ENCODE measurements around the gene RTN4R.
A peak's percentile ranks its signal among the peaks of the same experiment; 100 is the strongest.

Gene RTN4R

DNA sequence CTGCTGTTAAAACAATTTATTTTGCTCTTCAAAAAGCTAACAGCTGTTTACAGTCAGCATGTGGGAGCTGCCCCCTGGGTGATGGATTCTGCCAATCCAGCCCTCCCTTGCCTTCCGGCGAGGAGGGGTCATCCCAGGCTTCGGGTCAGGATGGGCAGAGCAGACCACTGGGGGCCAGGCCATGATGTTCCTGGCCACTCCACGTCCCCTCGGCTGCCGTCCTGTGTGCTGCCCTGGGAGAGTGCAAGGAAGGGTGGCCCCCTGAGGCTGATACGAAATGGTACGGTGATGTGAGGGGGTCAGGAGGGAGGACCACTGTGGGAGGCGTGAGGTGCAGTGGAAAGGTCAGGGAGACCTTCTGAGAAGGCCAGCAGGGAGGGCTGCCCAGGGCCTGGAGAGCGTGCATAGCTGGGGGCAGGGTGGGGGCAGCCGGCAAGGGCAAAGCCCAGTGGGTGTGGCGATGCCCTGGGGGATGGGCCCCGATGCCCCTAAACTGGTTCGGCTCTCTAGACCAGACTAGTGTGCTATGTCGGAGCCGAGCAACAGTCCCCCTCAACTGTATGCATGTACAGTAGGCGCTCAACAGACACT, 41.3 kb downstream of the RTN4R start:
- DNase-seq = no peak

DNA sequence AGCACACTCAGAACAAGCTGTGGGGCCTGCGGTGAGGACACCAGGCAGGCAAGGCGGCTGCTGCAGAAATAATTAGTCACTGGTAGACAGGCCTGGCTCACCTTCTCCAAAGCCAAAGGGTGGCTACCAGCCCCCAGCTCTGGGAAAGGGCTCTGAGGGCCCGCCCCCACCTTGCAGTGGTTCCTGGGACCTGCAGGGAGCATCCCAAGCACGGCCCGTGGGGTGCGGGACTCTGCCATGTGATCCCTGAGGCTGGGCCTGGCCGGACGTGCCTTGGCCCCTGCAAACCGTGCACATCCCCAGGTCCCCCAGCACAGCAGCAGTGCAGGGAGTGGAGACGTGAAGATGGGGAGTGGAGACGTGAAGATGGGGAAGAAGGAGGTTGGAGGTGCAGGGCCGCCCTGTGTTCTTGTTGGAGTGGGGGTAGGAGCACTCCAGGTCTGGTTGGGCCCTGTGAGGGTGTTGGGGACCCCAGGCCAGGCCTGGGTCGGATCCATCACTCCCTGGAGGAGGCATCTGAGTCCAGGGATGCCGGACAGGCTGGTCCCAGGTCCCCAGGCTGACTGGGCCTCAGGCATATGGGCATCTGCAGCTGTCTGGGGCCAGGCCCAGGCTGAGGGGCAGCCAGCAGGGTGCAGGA, 41.9 kb downstream of the RTN4R start:
- no peak for DNase-seq

DNA sequence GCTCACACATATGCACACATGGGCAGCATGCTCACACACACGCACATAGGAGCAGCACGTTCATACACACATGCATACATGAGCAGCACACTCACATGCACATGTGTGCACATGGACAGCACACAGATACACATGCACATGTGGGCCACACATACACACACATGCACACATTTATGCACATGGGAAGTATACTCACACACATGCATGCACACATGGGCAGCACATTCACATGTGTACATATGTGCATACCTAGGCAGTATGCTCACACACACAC, 42.5 kb downstream of the RTN4R start:
- no peak for DNase-seq

DNA sequence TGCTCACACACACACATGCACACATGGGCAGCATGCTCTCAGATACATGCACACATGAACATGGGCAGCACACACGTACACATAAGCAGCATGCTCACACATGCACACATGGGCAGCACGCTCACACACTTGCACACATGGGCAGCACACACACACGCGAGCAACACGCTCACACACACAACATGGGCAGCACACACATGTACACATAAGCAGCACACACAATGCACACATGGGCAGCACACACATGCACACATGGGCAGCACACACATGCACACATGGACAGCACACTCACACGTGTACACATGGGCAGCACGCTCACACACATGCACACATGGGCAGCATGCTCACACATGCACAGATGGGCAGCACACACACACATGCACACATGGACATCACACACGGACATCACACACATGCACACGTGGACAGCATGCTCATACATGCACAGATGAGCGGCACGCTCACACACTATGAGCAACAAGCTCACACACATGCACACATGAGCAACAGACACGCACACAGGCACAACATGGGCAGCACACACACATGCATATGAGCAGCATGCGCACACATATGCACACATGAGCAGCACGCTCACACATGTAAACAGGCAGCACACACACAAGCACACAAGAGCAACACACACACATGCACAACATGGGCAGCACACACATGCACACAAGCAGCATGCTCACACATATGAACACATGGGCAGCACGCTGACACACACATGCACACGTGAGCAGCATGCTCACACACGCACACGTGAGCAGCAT, 43.0 kb downstream of the RTN4R start:
- no peak for DNase-seq

DNA sequence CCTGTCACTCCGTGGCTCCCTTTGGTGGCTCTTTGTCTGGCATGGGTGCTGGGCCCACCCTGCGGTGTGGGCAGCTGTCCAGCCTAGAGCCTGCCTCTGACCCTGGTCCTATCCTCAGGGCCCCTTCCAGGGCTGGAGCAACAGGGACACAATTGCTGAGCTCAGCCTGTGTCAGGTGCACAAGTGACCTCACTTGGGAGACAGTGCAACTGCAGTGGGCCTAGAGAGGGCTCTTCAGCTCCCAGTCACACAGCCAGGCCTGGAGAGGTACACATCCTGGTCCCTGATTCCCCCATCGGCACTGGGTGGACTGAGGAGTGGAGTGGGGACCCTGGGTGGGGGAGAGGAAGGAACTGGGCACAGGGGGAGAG, 43.9 kb downstream of the RTN4R start:
- no peak for DNase-seq

DNA sequence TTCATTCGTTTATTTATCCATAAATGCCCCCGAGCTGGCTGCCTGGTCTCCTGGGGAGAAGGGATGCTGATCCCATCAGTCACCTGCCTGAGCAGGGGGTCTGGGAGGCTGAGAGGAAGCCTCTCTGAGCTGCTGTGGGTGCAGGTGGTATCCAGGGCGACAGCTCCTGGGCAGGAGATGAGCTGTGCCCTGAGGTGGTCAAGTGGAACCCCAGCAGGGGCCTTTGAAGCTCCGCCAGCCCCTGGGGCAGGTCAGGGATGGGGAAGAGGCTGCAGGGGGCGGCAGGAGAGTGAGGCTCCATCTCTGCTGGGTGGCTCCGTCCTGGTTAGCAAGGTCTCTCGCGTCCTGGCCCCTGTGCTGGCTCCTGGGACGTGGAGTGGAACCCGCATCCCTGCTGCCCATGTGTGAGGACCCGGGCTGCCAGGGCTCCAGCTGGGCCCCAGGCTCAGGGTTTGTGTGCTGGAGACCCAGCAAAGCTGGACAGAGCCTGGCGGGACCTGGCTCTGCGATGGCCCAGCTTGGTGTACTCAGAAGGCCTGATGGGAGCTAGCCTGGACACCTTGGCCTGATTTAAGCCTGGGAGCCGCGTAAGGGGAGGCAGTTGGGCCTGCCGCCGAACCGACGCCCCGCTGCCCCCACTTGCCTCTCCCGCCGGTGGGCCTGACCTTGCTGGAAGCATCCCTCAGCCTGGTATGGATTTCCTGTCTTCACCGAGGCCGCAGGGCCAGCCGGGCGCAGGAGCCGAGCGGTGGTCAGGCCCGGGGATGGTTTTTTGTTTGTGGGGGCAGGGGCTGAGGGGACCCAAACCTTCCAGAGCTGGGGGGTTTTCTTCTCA, 44.5 kb downstream of the RTN4R start:
- no peak for DNase-seq

DNA sequence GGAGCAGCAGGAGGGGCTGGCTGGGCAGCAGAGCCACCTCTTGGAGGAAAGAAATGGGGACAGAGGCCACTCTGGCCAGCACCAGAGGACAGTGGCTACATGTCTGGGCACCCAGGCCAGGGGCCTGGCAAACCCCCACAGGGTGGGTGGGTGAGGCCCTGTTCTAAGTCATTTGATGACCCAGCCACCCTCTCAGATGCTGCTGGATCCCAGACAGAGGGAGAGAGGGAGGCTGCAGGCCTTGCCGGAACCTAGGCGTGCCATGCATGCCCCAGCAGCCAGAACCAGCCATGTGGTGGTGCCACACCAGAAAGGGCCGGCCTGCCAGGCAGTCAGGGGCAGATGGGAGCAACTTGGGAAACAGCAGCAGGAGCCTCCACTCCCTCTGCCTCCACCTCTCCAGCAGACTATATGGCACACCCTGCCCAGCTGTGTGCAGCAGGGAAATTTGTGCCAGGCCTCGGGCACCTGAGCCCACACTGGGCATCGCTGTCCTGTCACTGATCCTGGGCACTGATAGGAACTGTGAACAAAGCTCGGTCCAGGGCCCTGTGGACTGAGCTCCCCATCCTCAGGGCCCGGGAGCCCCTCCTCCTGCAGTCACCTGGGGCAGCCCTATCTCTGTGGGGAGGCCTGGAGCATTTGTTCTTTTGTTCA, 45.2 kb downstream of the RTN4R start:
- DNase-seq = no peak

DNA sequence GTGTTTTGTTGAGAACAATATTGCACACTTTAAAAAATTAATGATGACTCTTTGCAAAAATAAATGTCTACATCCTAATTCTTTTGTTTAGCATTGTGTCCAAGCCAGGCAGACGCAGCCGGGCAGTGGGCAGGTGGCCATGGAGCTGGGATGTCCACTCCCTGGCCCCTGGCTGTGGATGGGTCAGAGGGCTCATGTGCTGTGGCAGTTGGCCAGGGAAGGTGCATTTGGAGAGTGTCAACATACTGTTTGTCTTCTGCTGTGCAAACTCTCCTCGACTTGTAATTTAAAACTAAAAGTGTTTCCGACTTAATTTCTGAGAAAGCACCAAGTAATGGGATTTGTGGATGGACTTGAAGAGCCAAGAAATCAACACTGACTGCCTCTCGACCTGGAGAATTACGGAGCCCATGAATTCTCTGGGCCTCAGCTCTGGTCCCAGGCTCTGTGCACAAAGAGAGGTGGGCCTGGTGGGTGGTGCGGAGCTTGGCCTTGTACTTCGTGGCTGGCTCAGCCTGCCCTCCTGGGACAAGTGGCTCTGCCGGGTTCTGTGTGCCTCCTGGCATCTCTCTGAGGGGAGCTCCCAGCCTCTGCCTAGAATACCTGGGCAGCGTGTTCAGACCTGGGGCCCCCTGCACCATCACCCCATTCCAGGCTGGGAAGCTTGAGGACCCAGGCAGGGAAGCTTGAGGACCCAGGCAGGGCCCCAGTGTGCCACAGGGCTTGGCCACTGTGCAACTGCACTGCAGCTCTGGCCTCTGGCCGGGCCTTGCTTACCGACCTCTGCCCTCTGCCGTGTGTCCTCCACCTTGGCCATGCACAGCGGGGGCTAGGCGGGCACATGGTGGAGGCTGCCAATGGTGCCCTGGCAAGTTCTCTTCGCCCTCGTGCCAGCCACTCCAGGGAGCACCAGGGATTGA, 46.4 kb downstream of the RTN4R start:
- no peak for DNase-seq

DNA sequence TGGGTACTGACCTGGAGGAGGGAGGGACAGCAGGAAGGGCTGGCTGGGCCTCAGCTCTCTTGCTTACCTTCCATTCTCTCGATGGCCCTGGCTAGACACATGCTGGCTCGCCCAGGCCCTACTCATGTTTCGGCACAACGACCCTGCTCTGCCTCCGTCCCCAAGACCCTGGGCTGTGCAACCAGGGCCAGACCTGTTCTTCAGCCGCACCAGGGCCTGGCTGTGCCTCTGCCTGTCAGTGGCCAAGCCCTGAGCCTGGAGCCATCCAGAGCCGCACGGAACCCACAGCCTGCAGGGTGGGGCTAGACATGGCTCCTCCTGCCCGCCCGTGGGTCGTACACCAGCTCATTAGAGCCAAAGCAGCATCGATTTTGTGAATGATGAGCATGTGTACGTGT, 47.5 kb downstream of the RTN4R start:
- DNase-seq = no peak

DNA sequence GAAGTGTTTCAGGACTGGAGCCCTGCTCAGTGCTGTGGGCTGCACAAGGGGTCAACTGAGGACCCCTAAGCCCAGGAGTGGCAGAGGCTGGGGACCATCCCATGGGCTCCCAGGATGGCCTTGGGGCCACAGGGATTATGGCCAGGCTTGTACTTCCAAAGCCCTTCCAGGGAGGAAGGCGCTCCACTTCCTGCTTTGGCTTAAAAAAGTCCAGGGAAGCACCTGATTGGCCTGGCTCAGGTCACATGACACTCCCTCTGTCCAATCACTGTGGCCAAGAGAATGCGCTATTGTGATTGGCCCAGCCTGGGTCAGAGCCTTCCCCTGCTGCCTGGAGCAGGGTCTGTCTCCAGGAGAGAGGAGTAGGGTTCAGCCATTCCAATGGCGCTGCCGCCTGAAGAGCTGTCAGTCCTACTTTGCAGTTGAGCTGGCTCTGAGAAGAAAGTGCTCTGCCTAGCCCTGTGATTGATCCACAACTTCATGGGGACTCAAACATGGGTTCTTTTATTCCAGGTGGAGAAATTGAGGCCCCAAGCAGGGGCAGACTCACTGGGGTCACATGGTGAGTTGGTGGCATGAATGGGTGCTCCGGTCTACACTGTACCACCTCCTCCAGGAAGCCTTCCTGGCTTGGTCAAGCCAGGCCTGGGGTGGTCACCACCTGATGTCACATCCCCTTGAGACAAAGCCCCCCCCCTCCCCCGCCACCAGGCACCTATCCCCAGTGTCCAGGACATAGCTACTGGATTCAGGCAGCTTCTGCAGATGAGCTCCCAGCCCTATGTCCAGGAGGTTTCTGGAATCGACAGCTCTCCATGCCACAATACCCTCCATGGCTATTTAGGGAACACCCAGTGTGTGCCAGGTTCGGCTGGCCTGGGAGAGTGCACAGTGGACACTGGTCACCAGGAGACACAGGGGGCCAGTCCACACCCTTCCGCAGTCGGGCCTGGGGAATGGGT, 48.2 kb downstream of the RTN4R start:
- DNase-seq = no peak

DNA sequence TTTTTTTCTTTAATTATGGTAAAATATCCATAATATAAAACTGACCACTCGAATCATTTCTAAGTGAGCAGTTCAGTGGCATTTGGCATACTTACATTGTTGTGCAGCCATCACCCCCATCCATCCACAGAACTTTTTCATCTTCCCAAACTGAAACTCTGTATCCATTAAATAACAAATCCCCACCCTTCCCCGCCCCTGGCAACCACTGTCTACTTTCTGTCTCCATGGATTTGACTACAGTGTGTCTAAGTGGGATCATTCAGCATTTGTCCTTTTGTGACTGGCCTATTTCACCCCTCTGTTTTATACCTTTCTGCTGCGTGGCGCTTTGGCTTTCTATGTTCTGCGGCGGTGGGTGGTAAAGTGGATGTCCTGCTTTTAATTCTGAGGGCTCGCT, 49.1 kb downstream of the RTN4R start:
- no peak for DNase-seq

DNA sequence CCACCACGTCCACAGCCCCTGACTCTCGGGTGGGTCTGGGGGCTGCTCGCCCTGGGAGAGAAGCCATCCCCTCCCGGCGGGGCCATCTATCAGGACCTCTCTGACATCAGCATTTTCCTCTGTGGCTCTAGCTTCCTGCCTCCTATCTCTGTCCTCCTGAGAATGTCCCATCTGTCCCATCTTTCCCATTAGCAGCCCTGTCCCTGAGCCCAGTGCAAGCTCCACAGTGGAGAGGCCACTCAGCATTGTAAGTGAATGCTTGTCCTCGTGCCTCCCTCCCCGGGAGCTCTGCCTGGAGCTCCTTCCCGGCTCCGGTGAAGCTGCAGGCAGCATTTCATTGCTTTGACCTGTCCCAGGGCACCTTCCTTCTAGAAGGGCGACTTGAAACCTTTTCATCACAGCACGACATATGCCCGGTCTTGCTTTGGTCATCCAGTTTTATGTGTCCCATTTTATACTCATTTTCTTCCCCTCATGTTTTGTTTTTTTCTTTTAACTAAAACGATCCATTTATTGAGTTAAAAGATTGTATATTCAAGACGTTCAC, 49.7 kb downstream of the RTN4R start:
- DNase-seq = peak; percentile 75

DNA sequence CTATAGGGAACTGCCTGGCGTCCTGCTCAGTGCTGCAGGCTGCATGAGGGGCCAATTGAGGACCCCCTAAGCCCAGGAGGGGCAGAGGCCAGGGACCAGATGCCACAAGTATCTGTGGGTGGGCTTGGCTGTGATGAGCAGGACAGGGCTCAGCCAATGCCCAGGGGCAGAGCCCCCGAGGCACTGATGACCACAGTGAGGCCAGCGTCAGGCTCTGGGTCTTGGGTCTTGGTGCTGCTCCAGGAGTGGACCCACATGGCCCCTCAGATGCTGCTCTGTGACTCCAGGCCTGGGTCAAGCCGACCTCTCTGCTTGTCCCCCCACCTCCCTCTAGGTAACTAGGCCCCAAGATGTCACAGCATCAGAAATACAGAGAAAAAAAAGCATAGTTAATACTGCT, 50.6 kb downstream of the RTN4R start:
- no peak for DNase-seq

DNA sequence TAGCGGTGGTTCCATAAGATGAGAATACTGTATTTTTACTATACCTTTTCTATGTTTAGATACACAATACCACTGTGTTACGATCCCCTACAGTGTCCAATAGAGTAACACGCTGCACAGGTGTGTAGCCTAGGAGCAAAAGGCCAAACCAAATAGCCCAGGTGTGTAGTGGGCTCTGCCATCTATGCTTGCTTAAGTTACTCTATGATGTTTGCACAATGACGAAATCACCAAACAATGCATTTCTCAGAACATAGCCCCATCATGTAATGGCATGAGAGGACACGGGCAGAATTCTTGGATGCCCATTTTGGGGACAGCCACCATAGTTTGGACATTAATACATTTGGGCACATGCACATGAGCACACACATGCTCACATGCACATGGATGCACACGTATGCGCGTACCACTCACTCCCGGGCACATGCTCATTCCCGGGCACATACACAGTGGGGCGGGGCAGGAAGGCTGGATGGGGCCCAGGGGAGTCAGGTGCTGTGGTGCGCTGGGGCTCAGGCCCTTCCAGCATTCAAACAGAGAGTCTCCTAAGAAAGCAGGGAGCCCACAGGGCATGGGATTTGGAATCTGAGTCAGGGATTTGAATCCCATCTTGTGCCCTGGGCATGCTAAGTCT, 51.1 kb downstream of the RTN4R start:
- DNase-seq = no peak

DNA sequence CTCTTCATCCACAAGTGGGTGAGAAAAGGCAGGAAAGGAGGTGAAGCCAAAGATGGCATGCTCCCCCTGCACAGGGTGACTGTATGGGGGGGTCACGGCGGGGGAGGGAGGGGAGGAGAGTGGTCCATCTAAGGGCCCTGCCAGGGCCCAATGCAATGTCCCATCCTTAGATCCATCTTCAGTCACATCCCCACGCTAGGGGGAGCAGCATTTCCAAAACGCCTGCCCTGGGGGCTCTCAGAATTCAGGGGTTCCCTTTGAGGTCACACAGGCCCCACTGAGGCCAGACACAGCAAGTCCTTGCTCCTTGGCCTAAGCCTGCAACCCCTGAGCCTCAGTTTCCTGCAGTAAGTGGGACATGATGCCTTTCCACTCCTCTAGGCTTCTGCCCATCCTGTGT, 52.4 kb downstream of the RTN4R start:
- no peak for DNase-seq

DNA sequence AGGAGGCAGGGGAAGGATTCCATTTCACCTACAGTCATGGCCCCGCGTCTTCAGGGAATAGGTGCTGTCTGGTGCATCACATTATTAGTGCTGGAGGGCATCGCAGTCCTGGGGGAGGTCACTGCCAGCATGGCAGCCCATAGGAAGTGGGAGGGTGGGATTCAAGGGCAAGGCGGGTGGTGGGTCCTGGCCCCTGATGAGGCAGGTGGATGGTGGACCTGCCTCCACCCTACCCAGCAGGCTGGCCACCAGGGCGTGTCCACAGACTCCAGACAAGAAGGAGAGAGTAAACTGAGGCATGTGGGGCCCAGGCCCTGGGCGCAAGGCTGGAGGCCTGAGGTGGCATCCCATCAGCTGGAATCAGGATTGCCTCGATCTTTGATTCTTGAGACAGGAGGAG, 53.3 kb downstream of the RTN4R start:
- DNase-seq = no peak

DNA sequence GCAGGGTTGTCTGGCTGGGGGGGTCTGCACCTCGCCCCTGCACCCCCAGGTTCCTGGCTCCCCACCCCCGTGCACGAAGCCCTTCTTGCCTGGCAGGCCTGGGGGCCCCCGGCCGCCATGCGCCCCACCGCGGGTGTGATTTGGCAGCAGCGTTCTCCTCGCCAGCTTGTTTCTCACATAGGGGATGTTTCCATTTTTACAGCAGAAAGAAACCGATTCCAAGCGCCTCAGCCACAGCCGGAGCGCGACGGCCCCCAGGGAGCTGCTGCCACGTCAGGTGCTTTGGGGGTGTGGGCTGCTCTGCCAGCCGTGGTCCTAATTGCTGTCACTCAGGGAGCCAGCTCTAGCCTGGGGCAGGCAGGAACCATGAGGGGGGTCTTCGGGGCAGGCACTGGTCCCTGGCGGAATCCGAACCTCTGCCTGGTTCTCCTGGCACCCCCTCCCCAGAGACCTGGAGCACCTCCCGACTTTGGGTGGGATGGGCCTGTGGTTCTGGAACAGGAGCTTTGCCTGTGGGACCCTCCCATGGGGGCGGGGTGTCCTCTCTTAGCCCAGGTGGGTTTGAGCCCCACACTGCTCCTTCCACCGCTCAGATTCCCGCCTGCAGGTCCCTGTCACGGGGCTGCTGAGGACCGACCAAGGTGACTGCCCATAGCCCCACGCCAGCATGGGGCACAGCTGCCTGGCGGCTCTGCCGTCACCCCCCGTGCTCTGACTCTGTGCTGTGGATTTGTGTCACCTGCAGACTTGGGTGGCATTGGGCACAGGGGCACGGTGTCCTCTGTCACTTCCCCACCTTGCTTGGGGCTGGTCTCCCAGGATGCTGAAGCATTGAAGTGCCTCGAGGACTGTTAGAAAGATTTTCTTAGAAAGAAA, 54.0 kb downstream of the RTN4R start:
- DNase-seq = peak; percentile 58

DNA sequence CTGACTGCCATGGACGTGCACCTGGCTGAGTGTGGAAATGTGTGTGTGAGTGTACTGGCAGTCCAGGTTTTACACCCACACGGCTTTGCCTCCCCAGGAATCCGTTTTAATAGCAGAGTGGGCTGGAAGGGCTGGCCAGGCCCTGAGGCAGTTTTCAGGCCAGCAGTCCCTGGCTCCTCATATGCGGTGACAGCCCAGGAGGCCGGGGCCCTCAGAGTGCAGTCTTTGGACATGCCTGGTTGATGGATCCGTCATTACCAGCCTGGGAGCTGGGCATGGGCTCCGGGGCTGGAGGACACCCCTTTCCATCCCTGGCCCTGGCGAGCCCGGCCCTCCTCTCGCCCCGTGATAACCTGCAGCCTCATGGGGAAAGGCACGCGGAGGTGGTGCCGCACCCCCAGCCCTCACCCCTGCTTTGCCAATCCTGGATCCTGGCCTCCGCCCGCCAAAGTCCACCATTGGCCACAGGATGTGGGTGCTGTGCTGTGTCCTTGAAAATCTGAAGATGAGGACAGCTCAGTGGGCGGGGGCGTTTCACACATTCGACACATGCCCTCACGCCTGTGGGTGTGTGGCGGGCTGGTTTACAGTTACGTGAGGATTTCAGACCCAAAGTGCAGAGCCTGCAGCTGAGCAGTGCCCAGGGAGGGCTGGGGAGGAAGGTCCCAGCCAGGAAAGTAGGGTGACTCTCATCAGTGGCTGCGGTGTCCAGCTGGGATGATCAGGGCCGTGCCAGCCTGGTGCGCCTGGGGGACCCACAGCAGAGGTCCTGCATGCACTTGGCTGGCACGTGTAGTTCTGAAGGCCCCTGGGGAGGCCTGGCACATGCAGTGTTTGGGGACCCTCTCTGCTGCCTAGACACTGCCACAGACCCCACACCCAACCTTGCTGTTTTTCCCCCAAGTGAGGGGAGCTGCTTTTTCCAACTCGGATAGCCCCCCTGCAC, 55.1 kb downstream of the RTN4R start:
- no peak for DNase-seq

Measured in eye (tissue), 1 donor.